Epithelial cell of umbilical artery (primary cell): Measurements from ENCODE around the gene MTHFS. TPM values are rescaled to one million over a fixed set of nuclear protein-coding genes. Genes with fewer than 3 reads are reported as not detected.

Source experiments
- total RNA-seq: library from RNA; depleted of rRNA; stranded (reverse); fragments of >200 nt; gene quantifications from 2 replicates; pipeline ENCODE4 v1.2.3, GENCODE V29; 2014

MTHFS gene
- 13.6 and 19.1 TPM in 2 replicates for total RNA-seq

DNA sequence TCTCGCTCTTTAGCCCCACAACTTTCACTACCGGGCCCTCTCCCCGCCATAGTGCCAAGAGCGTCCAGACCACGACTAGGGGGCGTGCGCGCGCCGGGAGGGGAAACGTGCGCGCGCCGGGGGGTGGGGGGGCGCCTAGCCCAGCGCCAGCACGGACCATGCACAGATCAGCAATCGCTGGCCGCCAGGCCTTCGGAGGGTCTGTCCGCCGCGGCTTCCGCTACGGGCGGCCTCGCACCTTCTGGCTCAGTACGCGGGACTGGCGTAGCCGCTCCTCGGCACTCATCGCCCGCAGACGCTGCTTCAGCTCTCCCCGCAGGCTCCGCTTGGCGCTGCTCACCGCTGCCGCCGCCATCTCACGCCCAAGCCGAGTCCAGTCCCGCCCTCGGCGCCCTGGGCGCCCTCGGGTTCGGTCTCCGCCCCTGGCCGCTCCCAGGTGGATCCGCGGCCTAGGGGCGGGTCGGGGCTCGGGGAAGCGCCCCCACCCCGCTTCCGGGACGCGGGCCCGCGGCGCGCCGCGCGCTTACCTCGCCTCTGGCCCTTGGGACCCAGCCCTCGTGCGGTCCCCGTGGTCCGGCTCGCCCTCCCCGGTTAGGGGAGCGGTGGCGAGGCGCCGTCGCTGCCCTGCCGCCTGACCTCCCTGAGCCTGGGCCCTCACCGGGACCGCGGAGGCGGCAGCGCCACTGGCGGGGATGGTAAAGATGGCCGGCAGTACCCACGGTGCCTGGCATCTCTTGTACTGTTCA is at the start of gene MTHFS:
Gene MTHFS (minus strand): TSS at position 381 of the 746 bp plus-strand sequence. CDS start 26 bp downstream, at position 355.

Other genes starting within 250 kb of the MTHFS start
- gene BCL2A1, start 74.2 kb upstream of the MTHFS start, total RNA-seq = 0.76 and 2.3 TPM in 2 replicates
- 147 and 227 TPM in 2 replicates for gene ZFAND6, start 162.7 kb upstream of the MTHFS start, total RNA-seq